Gastroesophageal sphincter (tissue), 4 donors: Measurements from ENCODE around the gene TNS3. TPM values are rescaled to one million over a fixed set of nuclear protein-coding genes. Genes with fewer than 3 reads are reported as not detected.

Experiments used
- ATAC-seq: fragments of 150-250 bp; one replicate; pipeline ENCODE4 v1.9.1; 2016; ENCODE audit warnings: mild to moderate bottlenecking, moderate library complexity
- H3K27ac ChIP-seq, 4 donors: fragments of 200-600 bp; sonication (generic) in 3 of 4; 1 replicate in 3 of 4; 2 replicates in 1 of 4; pipeline ENCODE4 v1.5.1; 2016 to 2019
- H3K27me3 ChIP-seq: fragments of 200-600 bp; sonication (generic); one replicate; pipeline ENCODE4 v1.5.1; 2019
- H3K36me3 ChIP-seq, 2 donors: fragments of 200-600 bp; sonication (generic); one replicate each; pipeline ENCODE4 v1.5.1; 2019; ENCODE audit warnings: control low read depth in 1 of 2
- H3K4me1 ChIP-seq, 3 donors: fragments of 200-600 bp; sonication (generic); 1 replicate in 2 of 3; 2 replicates in 1 of 3; pipeline ENCODE4 v1.5.1; 2016 to 2019; ENCODE audit warnings: control low read depth in 2 of 3
- H3K4me3 ChIP-seq, 2 donors: fragments of 200-600 bp; sonication (generic); one replicate each; pipeline ENCODE4 v1.5.1; 2019; ENCODE audit warnings: mild to moderate bottlenecking in 1 of 2, moderate library complexity in 1 of 2
- H3K9me3 ChIP-seq, 3 donors: fragments of 200-600 bp; sonication (generic); one replicate each; pipeline ENCODE4 v1.5.1; 2017 to 2019; ENCODE audit warnings: control low read depth in 2 of 3
- CTCF ChIP-seq, 4 experiments: fragments of 200-600 bp in 2 of 4; fragments of 450-650 bp in 2 of 4; sonication (generic) in 1 of 4; IDR thresholded peaks; one replicate each; pipeline ENCODE4 v1.5.1; 2017 to 2019; ENCODE audit warnings: antibody characterized with exemption in 4 of 4, mild to moderate bottlenecking in 2 of 4, moderate library complexity in 2 of 4
- EP300 ChIP-seq: sonication (generic); formaldehyde crosslinking; IDR thresholded peaks from one replicate; pipeline ENCODE4 v1.6.1; 2017; ENCODE audit warnings: antibody characterized with exemption, mild to moderate bottlenecking
- POLR2A ChIP-seq, 2 donors: fragments of 450-650 bp; IDR thresholded peaks; one replicate each; pipeline ENCODE4 v1.6.1; 2017; ENCODE audit warnings: antibody characterized with exemption in 2 of 2, mild to moderate bottlenecking in 2 of 2, moderate library complexity in 1 of 2
- POLR2AphosphoS5 ChIP-seq: sonication (generic); formaldehyde crosslinking; IDR thresholded peaks from one replicate; pipeline ENCODE4 v1.6.1; 2017; ENCODE audit warnings: antibody characterized with exemption
- WGBS, 2 donors: methylation state at CpG; one replicate each; pipeline ENCODE4 v1.1.5; 2018; ENCODE audit warnings: low coverage in 1 of 2; 5-methylcytosine and 5-hydroxymethylcytosine counted together
- total RNA-seq, 4 donors: library from RNA; depleted of rRNA; stranded (reverse); fragments of >200 nt; gene quantifications; one replicate each; pipeline ENCODE4 v1.1.0, GENCODE V29; 2016

Gene TNS3
- total RNA-seq, 4 donors from 2014 or later, result 35.0 to 61.3 (median 45.1) TPM

- Histone ChIP-seq H3K27me3 (no peaks in the 10 kb centered on the region), H3K27ac (no peak overlapping the region), H3K36me3 (no peaks in the 10 kb centered on the region), H3K4me1 (peaks cover 2 to 92% (median 33%) of the 10 kb centered on the region in 3 donors), H3K4me3 (no peak overlapping the region), H3K9me3 (no peaks in the 10 kb centered on the region)
- no peak for ATAC-seq
- 100% methylated on average over 6 of the region's 6 CpGs; no CpG with 5 or more reads in 1 of the 2 donors for WGBS, 2 donors
- no peak for TF ChIP-seq POLR2A (IDR thresholded peaks at IDR 0.05)
- TF ChIP-seq POLR2AphosphoS5, result no peak
- TF ChIP-seq EP300, result no peak
- no peak for TF ChIP-seq CTCF (IDR thresholded peaks at IDR 0.05)
These were observed 65.5 kb downstream of the TNS3 start for GRCh38 chr7:47516386-47516785.

- Histone ChIP-seq H3K27ac (no peak overlapping the region), H3K27me3 (no peaks in the 10 kb centered on the region), H3K4me3 (no peak overlapping the region), H3K4me1 (peaks cover 2 to 92% (median 25%) of the 10 kb centered on the region in 3 donors), H3K36me3 (no peaks in the 10 kb centered on the region), H3K9me3 (no peaks in the 10 kb centered on the region)
- TF ChIP-seq POLR2AphosphoS5, result no peak
- no peak for TF ChIP-seq CTCF (IDR thresholded peaks at IDR 0.05)
- no peak for TF ChIP-seq EP300
- TF ChIP-seq POLR2A (IDR thresholded peaks at IDR 0.05), result no peak
- no peak for ATAC-seq
- 96 to 98% methylated on average over 7 of the region's 7 CpGs for WGBS, 2 donors
These were observed 66.5 kb downstream of the TNS3 start for GRCh38 chr7:47515305-47515834.

GRCh38 chr7:47514818-47515217 lies 67.1 kb downstream of the TNS3 start:
- Histone ChIP-seq H3K36me3 (no peaks in the 10 kb centered on the region), H3K4me3 (no peak overlapping the region), H3K27ac (peak overlapping the region in 1 of 4 donors; percentile 53), H3K9me3 (no peaks in the 10 kb centered on the region), H3K4me1 (peaks cover 2 to 91% (median 20%) of the 10 kb centered on the region in 3 donors), H3K27me3 (no peaks in the 10 kb centered on the region)
- WGBS, 2 donors, result 85 to 96% methylated on average over 3 of the region's 3 CpGs
- TF ChIP-seq POLR2A (IDR thresholded peaks at IDR 0.05) (no peak), EP300 (no peak), CTCF (IDR thresholded peaks at IDR 0.05) (no peak), POLR2AphosphoS5 (no peak)
- no peak for ATAC-seq

- Histone ChIP-seq H3K27me3 (no peaks in the 10 kb centered on the region), H3K27ac (peak overlapping the region in 3 of 4 donors; percentile 40 to 71 (median 53)), H3K36me3 (no peaks in the 10 kb centered on the region), H3K4me3 (no peak overlapping the region), H3K4me1 (peaks cover 2 to 87% (median 20%) of the 10 kb centered on the region in 3 donors), H3K9me3 (no peaks in the 10 kb centered on the region)
- ATAC-seq, result no peak
- WGBS, 2 donors, result 86 to 89% methylated on average over 3 of the region's 4 CpGs
- no peak for TF ChIP-seq EP300
- no peak for TF ChIP-seq POLR2AphosphoS5
- no peak for TF ChIP-seq POLR2A (IDR thresholded peaks at IDR 0.05)
- no peak for TF ChIP-seq CTCF (IDR thresholded peaks at IDR 0.05)
These were observed 67.5 kb downstream of the TNS3 start for GRCh38 chr7:47514367-47514766.

- H3K27ac ChIP-seq, result peak overlapping the region in 3 of 4 donors; percentile 40 to 71 (median 53)
- TF ChIP-seq POLR2AphosphoS5, result peak; percentile 60
- no peak for TF ChIP-seq CTCF (IDR thresholded peaks at IDR 0.05)
- H3K27me3 ChIP-seq, result no peaks in the 10 kb centered on the region
- no peak overlapping the region for H3K4me3 ChIP-seq
- H3K4me1 ChIP-seq, result peaks cover 2 to 81% (median 20%) of the 10 kb centered on the region in 3 donors
- WGBS, 2 donors, result 7 to 13% methylated on average over 8 to 9 of the region's 12 CpGs
- no peaks in the 10 kb centered on the region for H3K9me3 ChIP-seq
- H3K36me3 ChIP-seq, result no peaks in the 10 kb centered on the region
- peak; percentile 79 for ATAC-seq
These were observed 68.1 kb downstream of the TNS3 start for GRCh38 chr7:47513741-47514241.
